ENCODE data around the gene TMEM98.
"Not testable (repeated sequence)": the region's sequence is repeated elsewhere in the genome, so short reads cannot be mapped to it uniquely, and the experiment has no call there.

Gene TMEM98

DNA sequence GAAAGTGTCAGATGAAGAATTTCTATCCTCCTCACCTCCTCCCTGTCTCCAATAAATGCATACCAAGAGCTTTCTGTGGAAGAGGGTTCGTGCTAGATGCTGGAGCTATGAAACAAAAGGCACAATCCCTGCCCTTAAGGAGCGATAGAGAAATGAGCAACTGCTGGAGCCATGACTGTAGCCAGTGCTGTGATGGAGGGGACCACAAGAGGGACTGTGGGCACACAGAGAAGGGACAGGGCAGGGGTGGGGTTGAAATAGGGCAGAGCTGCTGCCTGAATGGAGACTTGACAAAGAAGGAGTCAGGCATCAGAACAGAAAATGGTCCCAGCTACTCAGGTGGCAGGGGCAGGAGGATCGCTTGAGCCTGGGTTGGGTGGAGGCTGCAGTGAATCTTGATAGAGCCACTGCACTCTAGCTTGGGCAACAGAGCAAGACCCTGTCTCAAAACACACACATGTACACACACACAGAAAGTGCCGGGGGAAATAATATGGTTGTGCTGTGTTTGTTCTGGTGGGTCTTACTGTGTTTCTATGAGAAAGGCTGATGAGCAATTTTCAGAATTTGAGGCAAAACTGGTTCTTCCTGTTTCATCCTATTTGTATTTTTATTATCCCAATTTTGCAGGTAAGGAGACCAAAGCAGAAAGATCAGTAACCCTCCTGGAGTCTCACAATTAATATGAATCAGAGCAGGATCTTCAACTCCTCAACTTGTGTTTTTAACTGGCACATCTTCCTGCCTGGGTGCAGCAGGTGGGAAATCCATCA lies 16.5 kb downstream of the TMEM98 start:
- no peak for DNase-seq

- no peak for DNase-seq
These were observed 18.6 kb downstream of the TMEM98 start for GRCh38 chr17:32946375-32947135.

- DNase-seq = no peak
These were observed 19.8 kb downstream of the TMEM98 start for GRCh38 chr17:32947736-32948135.

DNA sequence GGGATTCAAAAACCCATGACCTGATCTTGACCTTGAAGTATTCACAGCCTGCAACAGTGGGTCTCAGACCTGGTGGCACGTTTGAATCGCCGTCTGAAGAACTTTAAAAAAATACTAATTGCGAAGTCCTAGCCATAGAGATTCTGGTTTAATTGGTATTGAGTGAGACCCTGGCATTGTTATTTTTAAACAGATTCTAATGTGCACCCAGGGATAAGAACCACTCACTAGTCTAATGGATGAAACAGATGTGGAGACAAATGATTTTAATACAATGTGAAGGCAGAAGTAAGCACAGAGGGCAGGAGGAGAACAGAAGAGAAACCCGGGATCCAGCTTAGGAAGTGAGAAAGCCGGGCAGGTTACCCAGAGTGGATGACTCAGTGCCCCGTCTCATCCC lies 21.2 kb downstream of the TMEM98 start:
- DNase-seq = no peak

GRCh38 chr17:32952491-32952890 lies 24.5 kb downstream of the TMEM98 start:
- DNase-seq = not testable (repeated sequence)

DNA sequence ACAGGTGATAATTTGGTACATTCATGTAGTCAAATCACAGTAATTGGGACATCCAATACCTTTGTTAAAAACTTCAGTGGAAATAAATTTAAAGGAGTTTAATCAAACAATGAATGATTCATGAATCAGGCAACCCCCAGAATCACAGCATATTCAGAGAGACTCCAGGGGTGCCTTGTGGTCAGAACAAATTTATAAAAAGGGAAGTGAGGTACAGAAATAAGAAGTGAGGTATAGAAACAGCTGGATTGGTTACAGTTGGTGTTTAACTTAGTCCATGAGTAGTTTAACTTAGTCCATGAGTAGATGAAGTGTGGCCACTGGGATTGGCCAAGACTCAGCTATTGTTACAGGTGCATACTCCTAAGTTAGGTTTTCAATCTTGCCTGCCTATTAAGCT lies 25.1 kb downstream of the TMEM98 start:
- no peak for DNase-seq

DNA sequence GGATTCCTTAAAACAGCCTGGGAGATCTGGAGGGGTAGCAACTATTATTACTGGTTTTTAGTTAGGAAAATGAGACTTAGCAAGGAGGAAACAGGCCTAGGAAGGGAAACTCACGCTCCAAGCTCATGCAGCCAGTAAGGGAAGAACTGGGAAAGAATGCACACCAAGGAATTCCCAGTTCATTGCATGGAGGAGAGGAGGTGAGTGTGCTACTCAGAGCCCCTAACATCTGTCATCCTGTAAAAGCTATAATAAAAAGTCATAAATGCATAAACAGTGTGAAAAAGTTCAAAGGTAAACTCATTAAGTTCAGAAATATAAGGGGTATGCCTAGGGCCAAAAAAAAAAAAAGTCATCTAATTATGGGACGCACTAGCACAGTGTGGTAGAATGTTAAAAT lies 25.9 kb downstream of the TMEM98 start:
- no peak for DNase-seq

DNA sequence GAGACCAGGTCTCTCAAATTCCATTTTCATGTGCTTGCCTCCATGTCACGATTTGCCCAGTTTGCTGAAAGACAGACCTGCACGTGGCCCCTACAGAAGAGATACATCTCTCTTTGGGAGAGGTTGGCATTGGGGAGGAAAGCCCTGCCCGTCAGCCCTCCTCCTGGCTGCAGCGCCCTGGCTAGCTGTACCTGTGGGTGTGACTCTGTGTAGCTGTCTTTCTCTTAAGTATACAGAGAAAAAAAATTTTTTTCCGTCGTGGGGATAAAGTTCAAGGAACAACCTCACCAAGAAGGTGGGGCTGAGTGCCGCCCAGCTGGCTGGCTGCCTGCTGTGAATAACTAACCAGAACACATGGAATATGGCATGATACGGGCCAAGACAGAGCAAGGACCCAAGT lies 26.5 kb downstream of the TMEM98 start:
- no peak for DNase-seq

DNA sequence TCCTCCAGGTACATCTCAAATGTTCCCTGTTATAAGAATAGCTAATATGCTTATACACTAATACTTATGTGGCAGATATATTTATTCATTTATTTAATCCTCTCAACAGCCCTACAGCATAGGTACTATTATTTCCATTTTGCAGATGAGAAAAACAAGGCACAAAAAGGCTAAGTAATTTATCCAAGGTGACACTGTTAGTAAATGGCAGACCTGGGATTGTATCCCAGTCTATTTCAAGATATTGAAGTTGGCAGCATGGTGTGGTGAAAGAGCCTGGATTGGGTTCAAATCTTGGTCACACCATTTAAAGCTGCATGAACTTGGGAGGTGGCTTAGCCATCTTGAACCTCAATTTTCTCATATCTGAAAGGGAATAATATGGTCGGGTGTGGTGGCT lies 27.2 kb downstream of the TMEM98 start:
- no peak for DNase-seq

DNA sequence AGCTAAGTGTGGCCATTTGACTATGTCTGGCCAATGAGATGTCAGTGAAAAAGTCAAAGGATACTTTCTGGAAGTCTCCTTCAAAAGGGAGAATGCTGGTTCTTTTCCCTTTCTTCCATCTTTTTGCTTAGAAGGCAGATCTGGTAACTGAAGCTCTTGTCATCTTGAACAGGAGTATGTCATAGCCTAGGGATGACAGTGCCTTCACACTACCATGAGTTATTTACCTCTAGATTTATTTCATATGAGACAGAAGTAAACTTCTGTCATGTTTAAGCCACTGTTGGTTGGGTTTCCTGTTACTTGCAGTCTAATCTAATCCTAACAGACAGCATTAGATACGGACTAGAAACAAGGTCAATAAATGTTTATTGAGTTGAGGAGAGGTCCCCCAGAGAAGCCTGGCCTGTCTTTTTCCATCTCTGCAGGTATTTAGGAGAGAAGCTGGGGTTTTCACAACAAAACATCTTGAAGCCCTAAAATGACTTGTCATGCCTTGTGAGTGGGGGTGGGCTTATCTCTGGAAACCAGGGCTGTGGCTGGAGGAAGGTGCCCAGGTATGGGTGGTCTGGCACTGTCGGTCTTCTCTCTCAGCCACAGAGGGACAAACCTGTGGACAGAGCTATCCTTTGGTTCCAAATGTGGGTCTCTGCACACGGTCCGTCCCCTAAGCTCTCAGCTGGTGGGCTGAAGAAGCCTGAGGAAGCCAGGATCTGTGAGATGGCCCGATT lies 28.5 kb downstream of the TMEM98 start:
- no peak for DNase-seq

DNA sequence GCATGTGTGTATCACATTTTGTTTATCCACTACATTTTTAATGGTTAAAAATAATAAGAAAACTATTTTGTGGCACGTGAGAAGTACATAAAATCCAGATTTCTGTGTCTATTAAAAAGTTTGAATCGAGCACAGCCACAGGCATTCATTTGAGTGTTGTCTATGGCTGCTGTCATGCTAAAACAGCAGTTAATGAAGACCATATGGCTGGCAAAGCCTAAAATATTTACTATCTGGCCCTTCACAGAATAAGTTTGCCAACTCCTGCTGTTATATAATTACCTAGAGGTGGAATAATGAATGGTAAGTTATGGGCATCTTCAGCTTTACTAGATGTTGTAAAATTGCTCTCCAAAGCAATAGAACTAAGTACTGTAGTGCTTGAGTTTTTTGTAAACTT lies 30.5 kb downstream of the TMEM98 start:
- DNase-seq = no peak

DNA sequence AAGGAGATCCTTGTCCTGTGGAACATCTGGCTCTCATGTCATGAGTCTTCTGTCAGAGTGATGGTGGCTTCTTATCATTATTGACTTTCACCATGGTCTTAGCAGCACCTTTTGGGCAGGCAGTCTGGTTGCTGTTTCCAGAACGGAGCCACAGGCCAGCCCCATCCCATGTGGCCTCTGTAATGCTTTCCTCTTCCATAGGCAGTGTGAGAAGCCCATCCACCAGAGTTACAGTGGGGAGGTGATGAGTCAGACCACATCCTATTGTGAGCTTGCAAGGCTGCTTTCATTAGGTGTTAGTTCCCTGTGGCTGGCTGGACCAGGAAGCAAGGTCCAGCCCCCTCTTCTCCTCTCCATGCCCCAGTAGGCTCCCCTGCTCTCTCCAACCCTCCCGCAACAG lies 32.9 kb downstream of the TMEM98 start:
- no peak for DNase-seq

- no peak for DNase-seq
These were observed 34.4 kb downstream of the TMEM98 start for GRCh38 chr17:32962320-32962711.

DNA sequence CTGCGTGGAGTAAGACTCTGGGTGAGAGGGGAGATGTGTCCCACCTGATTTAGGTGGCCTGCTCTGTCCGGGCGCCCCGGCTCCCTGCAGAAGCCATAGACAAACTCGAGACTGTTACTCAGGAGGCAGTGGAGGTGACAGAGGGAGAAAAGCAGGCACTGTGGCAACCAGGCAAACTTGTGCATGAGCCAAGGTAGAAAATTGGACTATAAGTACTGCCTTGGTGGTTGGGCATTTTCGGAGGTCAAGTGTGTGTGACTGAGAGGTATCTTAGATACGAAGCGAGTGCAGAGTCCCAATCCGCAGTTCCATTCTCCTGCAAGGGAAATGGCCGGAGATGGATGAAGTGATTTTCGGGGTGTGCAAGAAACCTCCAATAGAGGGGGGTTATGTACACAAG lies 36.6 kb downstream of the TMEM98 start:
- no peak for DNase-seq

DNA sequence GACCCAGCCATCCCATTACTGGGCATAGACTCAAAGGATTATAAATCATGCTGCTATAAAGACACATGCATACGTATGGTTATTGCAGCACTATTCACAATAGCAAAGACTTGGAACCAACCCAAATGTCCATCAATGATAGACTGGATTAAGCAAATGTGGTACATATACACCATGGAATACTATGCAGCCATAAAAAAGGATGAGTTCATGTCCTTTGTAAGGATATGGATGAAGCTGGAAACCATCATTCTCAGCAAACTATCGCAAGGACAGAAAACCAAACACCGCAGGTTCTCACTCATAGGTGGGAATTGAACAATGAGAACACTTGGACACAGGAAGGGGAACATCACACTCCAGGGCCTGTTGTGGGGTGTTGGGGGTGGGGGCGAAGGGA lies 41.3 kb downstream of the TMEM98 start:
- DNase-seq = not testable (repeated sequence)

- DNase-seq = no peak
These were observed 42.3 kb downstream of the TMEM98 start for GRCh38 chr17:32970281-32970680.

GRCh38 chr17:32971171-32971570 lies 43.2 kb downstream of the TMEM98 start:
- peak in 1 of 2 donors; percentile 11 for DNase-seq

GRCh38 chr17:32976131-32976530 lies 48.2 kb downstream of the TMEM98 start:
- no peak for DNase-seq

DNA sequence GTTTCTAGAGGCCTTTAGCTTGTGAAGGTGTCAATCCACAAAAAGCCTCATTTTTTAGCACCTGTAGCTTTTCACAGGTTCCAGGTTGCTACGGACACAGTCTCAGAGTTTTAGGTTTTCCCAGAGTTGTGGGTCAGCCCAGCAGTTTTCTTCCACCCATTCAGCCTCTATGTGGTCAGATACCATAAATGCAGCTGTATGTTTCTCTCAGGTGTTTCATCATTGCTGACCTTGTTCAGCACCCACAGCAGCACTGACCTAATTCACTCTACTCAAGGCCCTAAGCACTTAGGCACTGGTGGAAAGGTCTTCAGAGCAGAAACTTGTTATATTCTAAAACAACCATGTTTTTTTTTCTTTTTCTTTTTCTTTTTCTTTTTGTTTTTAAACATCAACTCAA lies 48.7 kb downstream of the TMEM98 start:
- DNase-seq = no peak

- DNase-seq = no peak
These were observed 52.3 kb downstream of the TMEM98 start for GRCh38 chr17:32980230-32980629.

DNA sequence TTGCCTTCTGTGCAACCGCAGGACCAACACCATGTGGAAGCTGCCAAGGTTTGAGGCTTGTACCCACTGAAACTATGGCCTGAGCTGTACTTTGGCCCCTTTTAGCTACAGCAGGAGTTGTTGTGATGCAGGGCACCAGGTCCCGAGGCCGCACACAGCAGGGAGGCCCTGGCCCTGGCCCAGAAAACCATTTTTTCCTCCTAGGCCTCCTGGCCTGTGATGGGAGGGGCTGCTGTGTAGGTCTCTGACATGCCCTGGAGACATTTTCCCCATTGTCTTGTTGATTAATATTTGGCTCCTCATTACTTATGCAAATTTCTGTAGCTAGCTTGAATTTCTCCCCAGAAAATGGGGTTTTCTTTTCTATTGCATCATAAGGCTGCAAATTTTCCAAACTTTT lies 53.7 kb downstream of the TMEM98 start:
- DNase-seq = not testable (repeated sequence)

DNA sequence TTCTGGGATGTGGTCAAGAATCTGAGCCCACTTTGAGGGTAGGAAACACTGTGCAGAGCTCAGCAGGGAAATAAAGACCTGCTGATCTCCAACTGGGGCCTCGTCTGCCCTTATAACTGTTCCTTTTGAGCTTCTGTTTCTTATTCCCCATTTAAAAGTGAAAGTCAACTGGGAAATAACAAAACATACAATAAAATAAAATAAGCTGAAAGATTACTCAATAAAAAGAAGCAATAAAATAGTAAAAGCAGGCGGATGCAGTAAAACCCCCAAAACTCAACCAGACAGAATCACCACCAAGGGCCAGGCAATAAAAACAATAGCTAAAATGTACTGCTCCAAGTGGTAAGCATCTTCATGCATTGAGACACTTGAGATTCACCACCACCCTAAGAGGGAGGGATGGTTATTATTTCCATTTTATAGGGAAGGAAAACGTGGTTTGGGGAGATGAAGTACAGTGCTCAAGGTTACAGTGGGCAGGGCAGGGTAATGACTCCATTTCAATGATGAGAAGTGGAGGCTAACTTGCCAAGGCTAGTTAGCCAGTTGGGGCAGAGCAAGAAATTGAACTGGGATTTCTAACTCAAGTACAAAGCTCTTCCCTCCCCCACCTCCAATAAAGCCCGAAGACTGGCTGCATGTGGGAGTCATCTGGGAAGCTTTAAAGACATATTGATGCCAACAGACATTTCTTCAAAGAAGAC lies 57.2 kb downstream of the TMEM98 start:
- no peak for DNase-seq

DNA sequence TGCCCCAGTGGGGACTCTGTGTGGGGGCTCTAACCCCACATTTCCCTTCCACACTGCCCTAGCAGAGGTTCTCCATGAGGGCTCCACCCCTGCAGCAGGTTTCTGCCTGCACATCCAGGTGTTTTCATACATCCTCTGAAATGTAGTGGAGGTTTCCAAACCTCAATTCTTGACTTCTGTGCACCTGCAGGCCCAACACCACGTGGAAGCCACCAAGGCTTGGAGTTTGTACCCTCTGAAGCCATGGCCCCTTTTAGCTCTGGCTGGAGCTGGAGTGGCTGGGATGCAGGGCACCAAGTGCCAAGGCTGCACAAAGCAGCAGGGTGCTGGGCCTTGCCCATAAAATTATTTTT lies 59.5 kb downstream of the TMEM98 start:
- not testable (repeated sequence) for DNase-seq

All from stimulated activated CD4-positive, alpha-beta T cell treated with anti-CD3 and anti-CD28 coated beads, Interleukin-2, amount 100 ng/mL, for 24 hours (primary cell).